ENCODE measurements around the gene FRMD3.

The FRMD3 gene

DNA sequence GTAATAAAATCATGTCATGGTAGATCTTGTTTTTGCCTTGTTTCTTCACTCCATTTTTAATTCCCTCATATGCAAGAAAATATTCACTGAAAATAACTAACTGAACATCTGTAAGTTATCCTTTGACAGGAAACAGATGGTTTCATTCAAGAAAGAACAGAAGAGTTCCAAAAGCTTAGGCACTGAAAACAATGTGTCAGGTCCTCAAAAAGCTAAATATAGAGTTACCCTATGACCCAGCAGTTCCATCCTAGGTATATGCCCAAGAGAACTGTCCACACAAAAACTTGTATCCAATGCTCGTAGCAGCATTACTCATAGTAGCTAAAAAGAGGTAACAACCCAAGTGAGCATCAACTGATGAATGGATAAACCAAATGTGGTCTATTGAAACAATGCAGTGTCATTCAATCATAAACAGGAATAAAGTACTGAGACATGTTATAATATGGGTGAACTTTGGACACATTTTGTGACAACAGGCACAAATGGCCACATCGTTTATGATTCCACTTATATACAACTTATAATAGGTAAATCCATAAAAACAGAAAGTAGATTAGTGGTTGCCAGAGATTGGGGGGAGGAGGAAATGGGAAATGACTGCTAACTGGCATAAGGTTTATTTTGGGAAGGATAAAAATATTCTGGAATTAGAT, 231.0 kb downstream of the FRMD3 start:
- TF ChIP-seq, protein P1, sequence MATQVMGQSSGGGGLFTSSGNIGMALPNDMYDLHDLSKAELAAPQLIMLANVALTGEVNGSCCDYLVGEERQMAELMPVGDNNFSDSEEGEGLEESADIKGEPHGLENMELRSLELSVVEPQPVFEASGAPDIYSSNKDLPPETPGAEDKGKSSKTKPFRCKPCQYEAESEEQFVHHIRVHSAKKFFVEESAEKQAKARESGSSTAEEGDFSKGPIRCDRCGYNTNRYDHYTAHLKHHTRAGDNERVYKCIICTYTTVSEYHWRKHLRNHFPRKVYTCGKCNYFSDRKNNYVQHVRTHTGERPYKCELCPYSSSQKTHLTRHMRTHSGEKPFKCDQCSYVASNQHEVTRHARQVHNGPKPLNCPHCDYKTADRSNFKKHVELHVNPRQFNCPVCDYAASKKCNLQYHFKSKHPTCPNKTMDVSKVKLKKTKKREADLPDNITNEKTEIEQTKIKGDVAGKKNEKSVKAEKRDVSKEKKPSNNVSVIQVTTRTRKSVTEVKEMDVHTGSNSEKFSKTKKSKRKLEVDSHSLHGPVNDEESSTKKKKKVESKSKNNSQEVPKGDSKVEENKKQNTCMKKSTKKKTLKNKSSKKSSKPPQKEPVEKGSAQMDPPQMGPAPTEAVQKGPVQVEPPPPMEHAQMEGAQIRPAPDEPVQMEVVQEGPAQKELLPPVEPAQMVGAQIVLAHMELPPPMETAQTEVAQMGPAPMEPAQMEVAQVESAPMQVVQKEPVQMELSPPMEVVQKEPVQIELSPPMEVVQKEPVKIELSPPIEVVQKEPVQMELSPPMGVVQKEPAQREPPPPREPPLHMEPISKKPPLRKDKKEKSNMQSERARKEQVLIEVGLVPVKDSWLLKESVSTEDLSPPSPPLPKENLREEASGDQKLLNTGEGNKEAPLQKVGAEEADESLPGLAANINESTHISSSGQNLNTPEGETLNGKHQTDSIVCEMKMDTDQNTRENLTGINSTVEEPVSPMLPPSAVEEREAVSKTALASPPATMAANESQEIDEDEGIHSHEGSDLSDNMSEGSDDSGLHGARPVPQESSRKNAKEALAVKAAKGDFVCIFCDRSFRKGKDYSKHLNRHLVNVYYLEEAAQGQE (IDR thresholded peaks at IDR 0.05; ENCODE audit: low read depth): no peak
- TF ChIP-seq FOXM1 (IDR thresholded peaks at IDR 0.05; ENCODE audit: borderline replicate concordance, low read depth) (no peak), EGR1 (IDR thresholded peaks at IDR 0.05) (no peak), TCF12 (IDR thresholded peaks at IDR 0.05; ENCODE audit: low read depth) (no peak), RAD21 (IDR thresholded peaks at IDR 0.05; ENCODE audit: low read depth) (no peak), TEAD4 (IDR thresholded peaks at IDR 0.05) (no peak), CEBPB (IDR thresholded peaks at IDR 0.05) (no peak), ZBTB7A (IDR thresholded peaks at IDR 0.05; ENCODE audit: low read depth) (no peak), NFIC (IDR thresholded peaks at IDR 0.05) (no peak), EP300 (IDR thresholded peaks at IDR 0.05; ENCODE audit: borderline replicate concordance) (no peak), YY1 (IDR thresholded peaks at IDR 0.05; ENCODE audit: low read depth) (no peak)
- TF ChIP-seq, protein P2, sequence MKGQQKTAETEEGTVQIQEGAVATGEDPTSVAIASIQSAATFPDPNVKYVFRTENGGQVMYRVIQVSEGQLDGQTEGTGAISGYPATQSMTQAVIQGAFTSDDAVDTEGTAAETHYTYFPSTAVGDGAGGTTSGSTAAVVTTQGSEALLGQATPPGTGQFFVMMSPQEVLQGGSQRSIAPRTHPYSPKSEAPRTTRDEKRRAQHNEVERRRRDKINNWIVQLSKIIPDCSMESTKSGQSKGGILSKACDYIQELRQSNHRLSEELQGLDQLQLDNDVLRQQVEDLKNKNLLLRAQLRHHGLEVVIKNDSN (IDR thresholded peaks at IDR 0.05): no peak
- TF ChIP-seq, protein P3, sequence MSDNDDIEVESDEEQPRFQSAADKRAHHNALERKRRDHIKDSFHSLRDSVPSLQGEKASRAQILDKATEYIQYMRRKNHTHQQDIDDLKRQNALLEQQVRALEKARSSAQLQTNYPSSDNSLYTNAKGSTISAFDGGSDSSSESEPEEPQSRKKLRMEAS (IDR thresholded peaks at IDR 0.05): no peak

DNA sequence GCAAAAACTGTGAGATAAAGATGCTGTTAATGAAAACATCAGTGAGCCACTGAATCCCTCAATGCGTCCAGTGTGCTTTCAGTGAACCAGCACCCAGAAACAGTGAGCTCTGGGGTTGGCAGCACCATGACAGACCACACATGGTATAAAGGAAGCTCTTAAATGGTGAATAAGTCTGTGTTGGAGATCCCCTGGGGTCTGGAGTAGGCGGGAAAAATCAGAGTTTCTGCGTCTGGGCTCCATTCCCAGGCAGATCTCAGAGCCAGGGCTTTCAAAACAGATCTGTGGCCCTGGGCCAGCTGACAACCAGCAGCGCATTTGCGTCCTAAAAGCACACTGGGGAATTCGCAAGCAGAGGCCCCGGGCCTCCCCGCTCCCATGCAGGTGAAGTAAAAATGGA, 233.5 kb downstream of the FRMD3 start:
- TF ChIP-seq, protein P1 (IDR thresholded peaks at IDR 0.05; ENCODE audit: low read depth): no peak
- no peak for TF ChIP-seq CREB1 (IDR thresholded peaks at IDR 0.05; ENCODE audit: low read depth)

DNA sequence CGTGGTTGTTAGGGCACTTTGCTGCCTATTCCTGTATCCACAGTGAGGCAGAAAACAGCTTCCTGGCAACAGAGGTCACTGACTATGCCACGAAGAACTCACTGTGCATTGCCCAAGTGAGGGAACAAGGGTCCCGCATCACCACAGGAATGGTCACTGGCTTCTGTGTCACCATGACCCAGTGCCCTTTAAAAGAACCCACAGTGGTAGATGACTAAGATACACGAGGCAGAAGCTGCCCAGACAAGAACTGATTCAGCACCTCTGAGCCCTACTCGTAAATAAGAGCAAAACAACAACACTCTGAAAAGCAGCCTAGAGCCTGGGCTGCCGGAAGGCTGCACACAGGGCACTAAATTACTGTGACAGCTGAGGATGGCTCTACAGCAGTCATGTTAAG, 238.6 kb downstream of the FRMD3 start:
- TF ChIP-seq EGR1 (IDR thresholded peaks at IDR 0.05) (no peak), NFIC (IDR thresholded peaks at IDR 0.05) (no peak), TCF12 (IDR thresholded peaks at IDR 0.05; ENCODE audit: low read depth) (no peak), CREB1 (IDR thresholded peaks at IDR 0.05; ENCODE audit: low read depth) (no peak), CEBPB (IDR thresholded peaks at IDR 0.05) (no peak), FOXM1 (IDR thresholded peaks at IDR 0.05; ENCODE audit: borderline replicate concordance, low read depth) (no peak), YY1 (IDR thresholded peaks at IDR 0.05; ENCODE audit: low read depth) (no peak), ZBTB7A (IDR thresholded peaks at IDR 0.05; ENCODE audit: low read depth) (no peak), RAD21 (IDR thresholded peaks at IDR 0.05; ENCODE audit: low read depth) (no peak)
- TF ChIP-seq, protein P2 (IDR thresholded peaks at IDR 0.05): no peak
- TF ChIP-seq, protein P1 (IDR thresholded peaks at IDR 0.05; ENCODE audit: low read depth): no peak

DNA sequence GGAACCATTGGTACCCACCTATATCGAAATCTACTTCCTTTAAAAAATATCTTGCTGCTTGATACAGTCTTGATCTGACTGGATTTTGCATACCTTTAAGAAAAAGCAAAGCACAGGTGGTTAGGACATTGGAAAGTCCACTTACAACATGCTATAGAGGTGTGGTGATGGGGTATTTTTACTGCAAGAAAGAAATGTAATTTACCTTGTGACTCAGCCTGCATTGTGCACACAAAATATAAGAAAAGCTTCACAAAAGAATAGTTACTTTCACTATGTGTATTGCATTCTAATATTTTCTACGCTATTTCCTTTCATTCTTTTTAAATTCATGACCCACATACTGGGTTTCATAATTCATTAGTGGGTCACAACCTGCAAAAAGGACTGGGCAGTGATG, 239.1 kb downstream of the FRMD3 start:
- TF ChIP-seq NFIC (IDR thresholded peaks at IDR 0.05): no peak
- TF ChIP-seq TEAD4 (IDR thresholded peaks at IDR 0.05): no peak
- no peak for TF ChIP-seq TAF1 (IDR thresholded peaks at IDR 0.05; ENCODE audit: low read depth)
- TF ChIP-seq, protein P2 (IDR thresholded peaks at IDR 0.05): no peak
- no peak for TF ChIP-seq FOXM1 (IDR thresholded peaks at IDR 0.05; ENCODE audit: borderline replicate concordance, low read depth)
- no peak for TF ChIP-seq EGR1 (IDR thresholded peaks at IDR 0.05)
- no peak for TF ChIP-seq ZBTB7A (IDR thresholded peaks at IDR 0.05; ENCODE audit: low read depth)
- no peak for TF ChIP-seq RAD21 (IDR thresholded peaks at IDR 0.05; ENCODE audit: low read depth)
- TF ChIP-seq, protein P1 (IDR thresholded peaks at IDR 0.05; ENCODE audit: low read depth): no peak
- no peak for TF ChIP-seq CREB1 (IDR thresholded peaks at IDR 0.05; ENCODE audit: low read depth)
- TF ChIP-seq YY1 (IDR thresholded peaks at IDR 0.05; ENCODE audit: low read depth): no peak
- TF ChIP-seq TCF12 (IDR thresholded peaks at IDR 0.05; ENCODE audit: low read depth): no peak
- TF ChIP-seq CEBPB (IDR thresholded peaks at IDR 0.05): no peak
- TF ChIP-seq EP300 (IDR thresholded peaks at IDR 0.05; ENCODE audit: borderline replicate concordance): no peak
